ENCODE data around the gene KIFAP3.
"Not testable (repeated sequence)": the region's sequence is repeated elsewhere in the genome, so short reads cannot be mapped to it uniquely, and the experiment has no call there.

The KIFAP3 gene

DNA sequence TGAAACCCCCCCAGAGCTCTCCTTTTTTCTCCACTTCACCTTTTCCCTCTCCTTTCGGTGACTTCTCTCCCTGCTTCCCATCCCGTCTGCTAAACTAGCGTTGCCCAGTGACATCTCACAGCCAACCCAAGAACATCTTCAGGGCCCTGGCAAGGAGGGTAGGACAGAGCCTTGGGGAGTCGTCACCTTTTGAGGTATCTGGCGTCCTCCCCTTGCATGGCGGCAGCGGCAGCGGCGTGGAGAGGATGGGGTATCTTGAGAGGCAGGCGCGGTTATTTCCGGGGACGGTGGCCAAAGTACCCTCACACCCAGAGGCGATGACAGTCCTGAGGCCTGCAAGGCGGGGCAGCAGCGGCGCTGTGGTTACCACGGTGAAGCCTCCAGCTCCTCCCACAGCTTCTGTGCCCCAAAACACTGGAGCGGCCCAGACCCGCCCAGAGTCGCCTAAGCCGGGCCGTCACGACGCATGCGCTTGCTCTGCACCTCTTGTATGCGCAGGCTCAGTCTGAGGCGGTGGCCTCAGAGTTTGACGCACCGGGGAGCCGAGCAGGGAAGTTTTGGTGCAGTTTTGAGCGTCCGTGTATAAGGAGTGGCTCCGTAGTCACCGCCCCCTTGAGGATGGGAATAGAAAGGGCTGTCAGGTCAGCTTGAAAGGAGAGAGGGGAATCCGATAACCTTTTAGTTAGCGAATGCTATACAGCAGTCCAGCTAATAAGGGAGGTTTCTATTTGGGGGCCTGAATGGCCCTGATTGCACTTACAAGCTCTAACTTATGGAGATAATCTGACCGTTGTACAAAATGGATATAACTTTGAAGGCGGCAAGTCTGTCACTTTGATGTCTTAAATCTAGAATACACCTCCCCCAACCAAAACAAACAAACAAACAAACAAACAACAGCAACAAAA, at the start of gene KIFAP3:
Gene KIFAP3 (minus strand): TSS at position 446 of the 908 bp plus-strand sequence. CDS start 228 bp downstream, at position 218.
- H3K27ac Mint-ChIP-seq: peak within 1 kb of the TSS; percentile 91

GRCh38 chr1:170122366-170122765, 47.9 kb upstream of the KIFAP3 start:
- no peaks in the 10 kb centered on the region for H3K4me1 Mint-ChIP-seq
- CTCF ChIA-PET: interaction anchor here (1.0 kb wide), 1 partner anchor 9 kb away, joined by 3 read pairs; no protein-coding TSS in a partner anchor
- H3K27me3 Mint-ChIP-seq: peaks cover 12% of the 10 kb centered on the region
- H3K4me3 Mint-ChIP-seq: no peak overlapping the region
- no peaks in the 10 kb centered on the region for H3K36me3 Mint-ChIP-seq
- peaks cover 2% of the 10 kb centered on the region for H3K9me3 Mint-ChIP-seq
- H3K27ac Mint-ChIP-seq: no peak overlapping the region
- DNase-seq: no peak

More for the DNA sequence above, at the start of gene KIFAP3:
- Mint-ChIP-seq H3K4me3 (peak within 1 kb of the TSS; percentile 85), H3K27me3 (no peaks in the 10 kb centered on the region), H3K9me3 (peaks cover 18% of the 10 kb centered on the region), H3K36me3 (peaks cover 17% of the 10 kb centered on the region), H3K4me1 (peaks cover 47% of the 10 kb centered on the region)
- CTCF ChIA-PET: interaction anchor here (1.0 kb wide), 1 partner anchor 146 kb away, joined by 3 read pairs; no protein-coding TSS in a partner anchor
- DNase-seq: peak; percentile 97

DNA sequence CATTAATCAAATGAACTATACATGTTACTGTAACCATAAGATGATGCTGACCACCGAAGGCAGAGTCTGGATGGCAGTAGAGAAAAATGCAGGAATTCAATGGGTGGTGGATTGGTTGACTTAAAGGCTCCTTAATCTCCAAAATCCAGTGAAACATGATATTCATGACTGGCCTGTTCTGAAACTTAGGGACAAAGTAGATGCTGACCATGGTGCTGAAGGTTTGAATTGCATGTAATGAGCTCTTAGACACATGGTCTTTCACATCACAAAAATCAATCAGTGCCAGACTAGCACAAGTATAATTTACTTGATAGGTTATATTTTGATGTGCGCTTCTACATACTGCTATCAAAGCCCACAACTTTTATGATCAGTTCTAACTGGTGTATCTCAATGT, 40.4 kb upstream of the KIFAP3 start:
- CTCF ChIA-PET: no interaction called here
- no peak overlapping the region for H3K27ac Mint-ChIP-seq
- H3K9me3 Mint-ChIP-seq: peaks cover 2% of the 10 kb centered on the region
- H3K4me3 Mint-ChIP-seq: no peak overlapping the region
- no peaks in the 10 kb centered on the region for H3K36me3 Mint-ChIP-seq
- no peaks in the 10 kb centered on the region for H3K27me3 Mint-ChIP-seq
- no peaks in the 10 kb centered on the region for H3K4me1 Mint-ChIP-seq
- no peak for DNase-seq

DNA sequence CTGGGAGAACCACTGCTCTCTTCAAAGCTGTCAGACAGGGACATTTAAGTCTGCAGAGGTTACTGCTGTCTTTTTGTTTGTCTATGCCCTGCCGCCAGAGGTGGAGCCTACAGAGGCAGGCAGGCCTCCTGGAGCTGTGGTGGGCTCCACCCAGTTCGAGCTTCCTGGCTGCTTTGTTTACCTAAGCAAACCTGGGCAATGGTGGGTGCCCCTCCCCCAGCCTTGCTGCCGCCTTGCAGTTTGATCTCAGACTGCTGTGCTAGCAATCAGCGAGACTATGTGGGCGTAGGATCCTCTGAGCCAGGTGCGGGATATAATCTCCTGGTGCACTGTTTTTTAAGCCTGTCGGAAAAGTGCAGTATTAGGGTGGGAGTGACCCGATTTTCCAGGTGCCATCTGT, 38.6 kb upstream of the KIFAP3 start:
- H3K4me3 Mint-ChIP-seq, H3K4me1 Mint-ChIP-seq, H3K27me3 Mint-ChIP-seq, H3K36me3 Mint-ChIP-seq, H3K27ac Mint-ChIP-seq, DNase-seq, H3K9me3 Mint-ChIP-seq: not testable (repeated sequence)
- CTCF ChIA-PET: interaction anchor here (0.9 kb wide), 1 partner anchor 10 kb away, joined by 3 read pairs; no protein-coding TSS in a partner anchor

- Mint-ChIP-seq H3K4me3 (no peak overlapping the region), H3K9me3 (no peaks in the 10 kb centered on the region), H3K27ac (no peak overlapping the region), H3K27me3 (peaks cover 5% of the 10 kb centered on the region), H3K36me3 (no peaks in the 10 kb centered on the region), H3K4me1 (no peaks in the 10 kb centered on the region)
- CTCF ChIA-PET: no interaction called here
- DNase-seq: no peak
Observed at GRCh38 chr1:170097449-170097948, 23.0 kb upstream of the KIFAP3 start.

GRCh38 chr1:170096806-170097340, 22.4 kb upstream of the KIFAP3 start:
- DNase-seq: no peak
- H3K9me3 Mint-ChIP-seq: no peaks in the 10 kb centered on the region
- no peaks in the 10 kb centered on the region for H3K4me1 Mint-ChIP-seq
- H3K27me3 Mint-ChIP-seq: peaks cover 5% of the 10 kb centered on the region
- H3K36me3 Mint-ChIP-seq: no peaks in the 10 kb centered on the region
- H3K27ac Mint-ChIP-seq: no peak overlapping the region
- H3K4me3 Mint-ChIP-seq: no peak overlapping the region
- CTCF ChIA-PET: no interaction called here

DNA sequence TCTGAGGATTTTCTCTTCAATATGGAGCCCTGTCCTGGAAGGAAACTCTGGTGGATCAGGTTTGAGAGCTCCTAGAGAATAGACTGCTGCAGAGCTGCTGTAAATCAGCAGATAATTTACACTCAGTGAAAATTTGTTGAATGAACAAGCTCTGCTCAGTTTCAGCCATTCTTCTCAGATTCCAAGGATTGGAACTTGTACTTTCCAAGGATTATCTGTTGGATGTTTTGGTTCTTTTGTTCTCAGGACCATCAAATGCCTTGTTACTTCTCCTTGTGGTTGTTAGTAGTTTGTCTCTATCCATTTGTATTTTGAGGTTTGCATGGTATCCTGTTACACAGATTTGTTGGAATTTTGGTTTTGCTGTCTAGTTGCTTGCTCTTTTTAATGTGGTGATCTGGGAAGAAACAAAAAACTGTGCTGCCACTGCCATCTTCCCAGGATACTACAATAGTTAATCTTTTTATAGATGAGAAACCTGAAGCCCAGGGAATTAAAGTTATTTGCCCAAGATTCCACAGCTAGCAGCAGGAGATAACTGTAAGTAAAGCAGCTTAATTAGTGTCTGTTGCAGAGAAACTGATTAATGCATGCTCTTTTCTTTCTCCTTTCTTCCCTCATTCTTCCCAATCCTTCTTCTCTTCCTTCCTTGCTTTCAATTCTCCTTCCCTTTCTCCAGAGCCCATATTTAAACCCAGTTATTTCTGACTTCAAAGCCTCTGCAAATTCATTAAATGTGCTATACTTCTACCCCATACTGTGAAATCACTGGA, 21.7 kb upstream of the KIFAP3 start:
- H3K4me1 Mint-ChIP-seq: no peaks in the 10 kb centered on the region
- H3K9me3 Mint-ChIP-seq: peaks cover 2% of the 10 kb centered on the region
- H3K36me3 Mint-ChIP-seq: no peaks in the 10 kb centered on the region
- CTCF ChIA-PET: no interaction called here
- no peak overlapping the region for H3K27ac Mint-ChIP-seq
- no peak overlapping the region for H3K4me3 Mint-ChIP-seq
- no peak for DNase-seq
- peaks cover 5% of the 10 kb centered on the region for H3K27me3 Mint-ChIP-seq

- H3K9me3 Mint-ChIP-seq, H3K4me1 Mint-ChIP-seq, DNase-seq, H3K27ac Mint-ChIP-seq, H3K4me3 Mint-ChIP-seq, H3K36me3 Mint-ChIP-seq, H3K27me3 Mint-ChIP-seq, CTCF ChIA-PET: not testable (repeated sequence)
Observed at GRCh38 chr1:170094697-170095616, 20.5 kb upstream of the KIFAP3 start.

- CTCF ChIA-PET: no interaction called here
- no peak overlapping the region for H3K27ac Mint-ChIP-seq
Observed at GRCh38 chr1:170086399-170087032, 12.0 kb upstream of the KIFAP3 start.

GRCh38 chr1:170085091-170085490, 10.6 kb upstream of the KIFAP3 start:
- CTCF ChIA-PET: no interaction called here

More at GRCh38 chr1:170086399-170087032, 12.0 kb upstream of the KIFAP3 start:
- DNase-seq: no peak
- Mint-ChIP-seq H3K27me3 (no peaks in the 10 kb centered on the region), H3K4me3 (no peak overlapping the region), H3K4me1 (no peaks in the 10 kb centered on the region), H3K36me3 (no peaks in the 10 kb centered on the region), H3K9me3 (no peaks in the 10 kb centered on the region)

GRCh38 chr1:170078610-170079189, 4.2 kb upstream of the KIFAP3 start:
- Mint-ChIP-seq H3K9me3 (peaks cover 11% of the 10 kb centered on the region), H3K27ac (no peak overlapping the region)

More at GRCh38 chr1:170085091-170085490, 10.6 kb upstream of the KIFAP3 start:
- Mint-ChIP-seq H3K36me3 (no peaks in the 10 kb centered on the region), H3K27me3 (peaks cover 3% of the 10 kb centered on the region), H3K4me3 (no peak overlapping the region), H3K4me1 (no peaks in the 10 kb centered on the region), H3K27ac (no peak overlapping the region), H3K9me3 (no peaks in the 10 kb centered on the region)
- no peak for DNase-seq

DNA sequence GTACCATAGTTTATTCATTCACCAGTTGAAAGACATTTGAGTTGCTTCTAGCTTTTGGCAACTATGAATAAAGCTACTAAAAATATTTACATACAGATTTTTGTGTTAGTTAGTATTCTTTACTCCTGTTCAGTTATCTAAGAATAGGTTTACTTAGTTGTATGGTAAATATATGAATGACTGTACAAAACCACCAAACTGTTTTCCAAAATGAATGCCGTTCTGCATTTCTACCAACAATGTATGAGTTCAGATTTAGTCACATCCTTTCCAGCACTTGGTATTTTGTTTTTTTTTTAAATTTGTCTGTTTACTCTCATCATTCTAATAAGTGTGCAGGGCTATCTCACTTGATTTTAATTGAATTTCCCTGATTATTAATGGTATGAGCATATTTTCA, 3.4 kb upstream of the KIFAP3 start:
- peaks cover 3% of the 10 kb centered on the region for H3K27me3 Mint-ChIP-seq
- no peak overlapping the region for H3K4me3 Mint-ChIP-seq
- no peak overlapping the region for H3K27ac Mint-ChIP-seq
- no peak for DNase-seq
- CTCF ChIA-PET: interaction anchor here (0.8 kb wide), 1 partner anchor 92 kb away, joined by 3 read pairs; no protein-coding TSS in a partner anchor
- H3K36me3 Mint-ChIP-seq: no peaks in the 10 kb centered on the region
- H3K4me1 Mint-ChIP-seq: peaks cover 23% of the 10 kb centered on the region
- peaks cover 11% of the 10 kb centered on the region for H3K9me3 Mint-ChIP-seq

More at GRCh38 chr1:170078610-170079189, 4.2 kb upstream of the KIFAP3 start:
- CTCF ChIA-PET: no interaction called here
- DNase-seq: no peak
- H3K36me3 Mint-ChIP-seq: no peaks in the 10 kb centered on the region
- H3K27me3 Mint-ChIP-seq: peaks cover 3% of the 10 kb centered on the region
- H3K4me1 Mint-ChIP-seq: peaks cover 17% of the 10 kb centered on the region
- H3K4me3 Mint-ChIP-seq: no peak overlapping the region

- not testable (repeated sequence) for H3K27ac Mint-ChIP-seq, DNase-seq, H3K27me3 Mint-ChIP-seq, H3K4me3 Mint-ChIP-seq, H3K36me3 Mint-ChIP-seq
- Mint-ChIP-seq H3K4me1 (peaks cover 30% of the 10 kb centered on the region), H3K9me3 (peaks cover 11% of the 10 kb centered on the region)
- CTCF ChIA-PET: interaction anchor here (1.2 kb wide), 1 partner anchor 9 kb away, joined by 3 read pairs; no protein-coding TSS in a partner anchor
Observed at GRCh38 chr1:170076952-170077351, 2.5 kb upstream of the KIFAP3 start.
